ENCODE measurements around the gene DAPK2.

Gene DAPK2

GRCh38 chr15:63930034-63930433 lies 116.3 kb downstream of the DAPK2 start:
- no peak for TF ChIP-seq CTCF (conservative IDR thresholded peaks at IDR 0.05; ENCODE audit: control insufficient read depth, insufficient read depth, low read depth, low read length)
- no peak overlapping the region for H3K4me3 ChIP-seq (ENCODE audit: control insufficient read depth, low read depth, low read length)
- no peak for DNase-seq (ENCODE audit: low read depth)

- H3K4me3 ChIP-seq (ENCODE audit: control insufficient read depth, low read depth, low read length): no peak overlapping the region
- no peak for DNase-seq (ENCODE audit: low read depth)
- TF ChIP-seq CTCF (conservative IDR thresholded peaks at IDR 0.05; ENCODE audit: control insufficient read depth, insufficient read depth, low read depth, low read length): no peak
Measured at GRCh38 chr15:63928185-63928842, 118.0 kb downstream of the DAPK2 start.

GRCh38 chr15:63923993-63924950 lies 122.0 kb downstream of the DAPK2 start:
- H3K4me3 ChIP-seq (ENCODE audit: control insufficient read depth, low read depth, low read length): no peak overlapping the region
- no peak for DNase-seq (ENCODE audit: low read depth)
- TF ChIP-seq CTCF (conservative IDR thresholded peaks at IDR 0.05; ENCODE audit: control insufficient read depth, insufficient read depth, low read depth, low read length): no peak

GRCh38 chr15:63922916-63923315 lies 123.4 kb downstream of the DAPK2 start:
- H3K4me3 ChIP-seq (ENCODE audit: control insufficient read depth, low read depth, low read length): no peak overlapping the region
- TF ChIP-seq CTCF (conservative IDR thresholded peaks at IDR 0.05; ENCODE audit: control insufficient read depth, insufficient read depth, low read depth, low read length): no peak
- DNase-seq (ENCODE audit: low read depth): no peak

- H3K4me3 ChIP-seq (ENCODE audit: control insufficient read depth, low read depth, low read length): no peak overlapping the region
- no peak for TF ChIP-seq CTCF (conservative IDR thresholded peaks at IDR 0.05; ENCODE audit: control insufficient read depth, insufficient read depth, low read depth, low read length)
- peak; percentile 45 for DNase-seq (ENCODE audit: low read depth)
Measured at GRCh38 chr15:63922261-63922904, 123.9 kb downstream of the DAPK2 start.

- DNase-seq (ENCODE audit: low read depth): no peak
- TF ChIP-seq CTCF (conservative IDR thresholded peaks at IDR 0.05; ENCODE audit: control insufficient read depth, insufficient read depth, low read depth, low read length): no peak
- H3K4me3 ChIP-seq (ENCODE audit: control insufficient read depth, low read depth, low read length): no peak overlapping the region
Measured at GRCh38 chr15:63920504-63921175, 125.6 kb downstream of the DAPK2 start.
